Neural cell (in vitro differentiated cells): Measurements from ENCODE around the gene PNPLA2. TPM values are rescaled to one million over a fixed set of nuclear protein-coding genes. Genes with fewer than 3 reads are reported as not detected.

Experiments used
- H2AFZ ChIP-seq: fragments of 200-600, 300-800 bp; sonication (generic), shearing (Covaris generic); 2 replicates; pipeline ENCODE4 v1.6.0; 2014; ENCODE audit warnings: low read depth, mild to moderate bottlenecking, antibody characterized with exemption, low read length, moderate library complexity
- H3F3A ChIP-seq: fragments of 200-600 bp; shearing (Covaris generic); 2 replicates; pipeline ENCODE4 v1.6.1; 2016; ENCODE audit warnings: mild to moderate bottlenecking, moderate library complexity, mixed read lengths, antibody characterized with exemption, low read length; ENCODE audit not compliant: insufficient read depth, poor library complexity, severe bottlenecking
- H3K27ac ChIP-seq: fragments of 200-600, 300-800 bp; sonication (generic), shearing (Covaris generic); 2 replicates; pipeline ENCODE4 v1.5.1; 2014; ENCODE audit warnings: mild to moderate bottlenecking, low read length, moderate library complexity
- H3K27me3 ChIP-seq: fragments of 300-800, 200-600 bp; sonication (generic), shearing (Covaris generic); 2 replicates; pipeline ENCODE4 v1.6.0; 2014; ENCODE audit warnings: mild to moderate bottlenecking, low read depth, low read length, moderate library complexity; ENCODE audit not compliant: insufficient read depth
- H3K36me3 ChIP-seq: fragments of 300-800, 200-600 bp; sonication (generic), shearing (Covaris generic); 2 replicates; pipeline ENCODE4 v1.5.1; 2014; ENCODE audit warnings: mild to moderate bottlenecking, antibody characterized with exemption, low read length, moderate library complexity; ENCODE audit not compliant: insufficient read depth
- H3K4me2 ChIP-seq: fragments of 300-800, 200-600 bp; sonication (generic), shearing (Covaris generic); 2 replicates; pipeline ENCODE4 v1.6.0; 2014; ENCODE audit warnings: mild to moderate bottlenecking, low read length
- H3K4me3 ChIP-seq: fragments of 300-800, 200-600 bp; sonication (generic), shearing (Covaris generic); 2 replicates; pipeline ENCODE4 v1.5.1; 2014; ENCODE audit warnings: mild to moderate bottlenecking, low read length, moderate library complexity
- H3K79me2 ChIP-seq: fragments of 200-600 bp; shearing (Covaris generic); replicated peaks from 2 replicates; pipeline ENCODE4 v1.6.0; 2014; ENCODE audit warnings: mild to moderate bottlenecking, low read length, moderate library complexity; ENCODE audit not compliant: insufficient read depth
- H3K9ac ChIP-seq: fragments of 300-800, 200-600 bp; sonication (generic), shearing (Covaris generic); 2 replicates; pipeline ENCODE4 v1.6.1; 2016; ENCODE audit warnings: mild to moderate bottlenecking, low read length, mixed read lengths
- H3K9me2 ChIP-seq: fragments of 200-600 bp; shearing (Covaris generic); 2 replicates; pipeline ENCODE4 v1.6.1; 2016; ENCODE audit warnings: mild to moderate bottlenecking, low read length, mixed read lengths; ENCODE audit not compliant: insufficient read depth
- H3K9me3 ChIP-seq: fragments of 200-600, 300-800 bp; sonication (generic), shearing (Covaris generic); 2 replicates; pipeline ENCODE4 v1.6.1; 2016; ENCODE audit warnings: mild to moderate bottlenecking, mixed run types, low read length, moderate library complexity, mixed read lengths
- H4K20me1 ChIP-seq: fragments of 200-600 bp; shearing (Covaris generic); 2 replicates; pipeline ENCODE4 v1.6.1; 2016; ENCODE audit warnings: mild to moderate bottlenecking, mixed run types; ENCODE audit not compliant: insufficient read depth
- EP300 ChIP-seq: fragments of 450-650 bp; conservative IDR thresholded peaks from 2 replicates; pipeline ENCODE4 v1.6.1; 2014; ENCODE audit warnings: antibody characterized with exemption, mild to moderate bottlenecking, moderate library complexity; ENCODE audit not compliant: poor library complexity, severe bottlenecking
- EZH2 ChIP-seq: fragments of 200-600, 300-800 bp; shearing (Covaris generic), sonication (generic); IDR thresholded peaks from 2 replicates; pipeline ENCODE4 v1.6.1; 2014; ENCODE audit warnings: antibody characterized with exemption, low read length, borderline replicate concordance, mild to moderate bottlenecking; ENCODE audit not compliant: insufficient read depth, poor library complexity, severe bottlenecking
- MXI1 ChIP-seq: fragments of 450-650 bp; conservative IDR thresholded peaks from 2 replicates; pipeline ENCODE4 v1.6.1; 2014; ENCODE audit warnings: antibody characterized with exemption, mild to moderate bottlenecking; ENCODE audit not compliant: poor library complexity, severe bottlenecking
- POLR2AphosphoS5 ChIP-seq: IDR thresholded peaks from 2 replicates; pipeline ENCODE4 v1.6.1; 2012
- RAD21 ChIP-seq: fragments of 450-650 bp; conservative IDR thresholded peaks from 2 replicates; pipeline ENCODE4 v1.6.1; 2014; ENCODE audit warnings: antibody characterized with exemption, mild to moderate bottlenecking, moderate library complexity
- SMC3 ChIP-seq: fragments of 450-650 bp; conservative IDR thresholded peaks from 2 replicates; pipeline ENCODE4 v1.6.1; 2014; ENCODE audit warnings: antibody characterized with exemption, mild to moderate bottlenecking, moderate library complexity; ENCODE audit not compliant: poor library complexity
- TAF1 ChIP-seq: IDR thresholded peaks from 2 replicates; pipeline ENCODE4 v1.6.1; 2012; ENCODE audit warnings: low read depth
- polyA plus RNA-seq: library from polyadenylated mRNA; depleted of rRNA; stranded (reverse); fragments of >200 nt; gene quantifications from 2 replicates; pipeline ENCODE4 v1.2.3, GENCODE V29; 2014
- TF ChIP-seq, protein P1 (sequence below): fragments of 450-650 bp; IDR thresholded peaks from 2 replicates; pipeline ENCODE4 v1.5.1; 2014; ENCODE audit warnings: antibody characterized with exemption, mild to moderate bottlenecking, moderate library complexity; ENCODE audit not compliant: poor library complexity, severe bottlenecking
- TF ChIP-seq, protein P2 (sequence below): IDR thresholded peaks from 2 replicates; pipeline ENCODE4 v1.6.1; 2012; ENCODE audit warnings: borderline replicate concordance

The PNPLA2 gene
- polyA plus RNA-seq, 1 donor from 2014 or later = 7.8 TPM

DNA sequence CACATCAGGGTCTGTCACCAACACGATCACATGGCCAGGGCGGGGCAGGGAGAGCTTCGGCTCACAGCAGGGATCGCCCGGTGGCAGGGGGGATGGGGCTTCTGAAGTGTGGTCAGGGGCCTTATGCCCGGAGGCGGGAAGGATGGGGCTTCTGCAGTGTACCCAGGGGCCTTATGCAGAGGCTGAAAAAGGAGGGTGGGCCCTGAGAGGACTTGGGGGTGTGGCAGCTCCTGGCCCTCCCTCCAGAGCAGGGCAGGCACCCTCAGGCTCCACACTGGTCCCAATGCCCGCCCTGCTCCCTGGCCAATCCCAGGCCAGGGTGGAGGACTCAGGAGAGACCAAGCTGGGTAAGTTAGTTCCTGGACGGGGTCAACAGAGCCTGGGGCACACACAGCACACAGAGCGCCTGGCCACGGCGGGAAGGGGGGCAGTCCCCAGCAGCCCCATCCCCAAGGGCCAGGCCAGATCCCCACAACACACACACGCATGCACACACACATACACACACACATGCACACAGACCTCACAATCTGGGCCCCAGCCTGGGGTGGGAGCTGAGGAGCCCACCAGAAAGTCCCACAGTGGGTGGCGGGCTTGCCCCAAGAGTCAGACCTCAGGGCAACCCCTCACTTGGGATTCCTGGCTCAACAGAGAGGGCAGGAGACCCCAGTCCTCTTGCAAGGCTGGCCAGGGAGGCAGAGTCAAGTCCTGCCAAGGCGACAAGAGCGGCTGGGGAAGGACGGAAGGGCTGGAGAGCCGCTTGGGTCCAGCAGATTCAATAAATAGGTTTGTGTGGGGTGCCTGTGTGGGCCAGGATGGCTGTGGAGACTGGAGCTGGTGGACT lies 27.8 kb upstream of the PNPLA2 start:
- peaks cover 9% of the 10 kb centered on the region for H3K79me2 ChIP-seq
- H3K36me3 ChIP-seq = no peaks in the 10 kb centered on the region
- no peaks in the 10 kb centered on the region for H4K20me1 ChIP-seq
- no peaks in the 10 kb centered on the region for H3K27me3 ChIP-seq
- no peak overlapping the region for H2AFZ ChIP-seq
- H3K27ac ChIP-seq = no peak overlapping the region
- H3K9ac ChIP-seq = no peak overlapping the region
- no peak overlapping the region for H3K4me2 ChIP-seq
- no peaks in the 10 kb centered on the region for H3F3A ChIP-seq
- no peaks in the 10 kb centered on the region for H3K9me2 ChIP-seq
- no peaks in the 10 kb centered on the region for H3K9me3 ChIP-seq
- TF ChIP-seq EZH2 (no peak), SMC3 (no peak), TAF1 (no peak), RAD21 (no peak), EP300 (no peak), POLR2AphosphoS5 (no peak), MXI1 (no peak)
- TF ChIP-seq, protein P1, sequence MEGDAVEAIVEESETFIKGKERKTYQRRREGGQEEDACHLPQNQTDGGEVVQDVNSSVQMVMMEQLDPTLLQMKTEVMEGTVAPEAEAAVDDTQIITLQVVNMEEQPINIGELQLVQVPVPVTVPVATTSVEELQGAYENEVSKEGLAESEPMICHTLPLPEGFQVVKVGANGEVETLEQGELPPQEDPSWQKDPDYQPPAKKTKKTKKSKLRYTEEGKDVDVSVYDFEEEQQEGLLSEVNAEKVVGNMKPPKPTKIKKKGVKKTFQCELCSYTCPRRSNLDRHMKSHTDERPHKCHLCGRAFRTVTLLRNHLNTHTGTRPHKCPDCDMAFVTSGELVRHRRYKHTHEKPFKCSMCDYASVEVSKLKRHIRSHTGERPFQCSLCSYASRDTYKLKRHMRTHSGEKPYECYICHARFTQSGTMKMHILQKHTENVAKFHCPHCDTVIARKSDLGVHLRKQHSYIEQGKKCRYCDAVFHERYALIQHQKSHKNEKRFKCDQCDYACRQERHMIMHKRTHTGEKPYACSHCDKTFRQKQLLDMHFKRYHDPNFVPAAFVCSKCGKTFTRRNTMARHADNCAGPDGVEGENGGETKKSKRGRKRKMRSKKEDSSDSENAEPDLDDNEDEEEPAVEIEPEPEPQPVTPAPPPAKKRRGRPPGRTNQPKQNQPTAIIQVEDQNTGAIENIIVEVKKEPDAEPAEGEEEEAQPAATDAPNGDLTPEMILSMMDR = no peak
- TF ChIP-seq, protein P2, sequence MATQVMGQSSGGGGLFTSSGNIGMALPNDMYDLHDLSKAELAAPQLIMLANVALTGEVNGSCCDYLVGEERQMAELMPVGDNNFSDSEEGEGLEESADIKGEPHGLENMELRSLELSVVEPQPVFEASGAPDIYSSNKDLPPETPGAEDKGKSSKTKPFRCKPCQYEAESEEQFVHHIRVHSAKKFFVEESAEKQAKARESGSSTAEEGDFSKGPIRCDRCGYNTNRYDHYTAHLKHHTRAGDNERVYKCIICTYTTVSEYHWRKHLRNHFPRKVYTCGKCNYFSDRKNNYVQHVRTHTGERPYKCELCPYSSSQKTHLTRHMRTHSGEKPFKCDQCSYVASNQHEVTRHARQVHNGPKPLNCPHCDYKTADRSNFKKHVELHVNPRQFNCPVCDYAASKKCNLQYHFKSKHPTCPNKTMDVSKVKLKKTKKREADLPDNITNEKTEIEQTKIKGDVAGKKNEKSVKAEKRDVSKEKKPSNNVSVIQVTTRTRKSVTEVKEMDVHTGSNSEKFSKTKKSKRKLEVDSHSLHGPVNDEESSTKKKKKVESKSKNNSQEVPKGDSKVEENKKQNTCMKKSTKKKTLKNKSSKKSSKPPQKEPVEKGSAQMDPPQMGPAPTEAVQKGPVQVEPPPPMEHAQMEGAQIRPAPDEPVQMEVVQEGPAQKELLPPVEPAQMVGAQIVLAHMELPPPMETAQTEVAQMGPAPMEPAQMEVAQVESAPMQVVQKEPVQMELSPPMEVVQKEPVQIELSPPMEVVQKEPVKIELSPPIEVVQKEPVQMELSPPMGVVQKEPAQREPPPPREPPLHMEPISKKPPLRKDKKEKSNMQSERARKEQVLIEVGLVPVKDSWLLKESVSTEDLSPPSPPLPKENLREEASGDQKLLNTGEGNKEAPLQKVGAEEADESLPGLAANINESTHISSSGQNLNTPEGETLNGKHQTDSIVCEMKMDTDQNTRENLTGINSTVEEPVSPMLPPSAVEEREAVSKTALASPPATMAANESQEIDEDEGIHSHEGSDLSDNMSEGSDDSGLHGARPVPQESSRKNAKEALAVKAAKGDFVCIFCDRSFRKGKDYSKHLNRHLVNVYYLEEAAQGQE = no peak
- no peak overlapping the region for H3K4me3 ChIP-seq

DNA sequence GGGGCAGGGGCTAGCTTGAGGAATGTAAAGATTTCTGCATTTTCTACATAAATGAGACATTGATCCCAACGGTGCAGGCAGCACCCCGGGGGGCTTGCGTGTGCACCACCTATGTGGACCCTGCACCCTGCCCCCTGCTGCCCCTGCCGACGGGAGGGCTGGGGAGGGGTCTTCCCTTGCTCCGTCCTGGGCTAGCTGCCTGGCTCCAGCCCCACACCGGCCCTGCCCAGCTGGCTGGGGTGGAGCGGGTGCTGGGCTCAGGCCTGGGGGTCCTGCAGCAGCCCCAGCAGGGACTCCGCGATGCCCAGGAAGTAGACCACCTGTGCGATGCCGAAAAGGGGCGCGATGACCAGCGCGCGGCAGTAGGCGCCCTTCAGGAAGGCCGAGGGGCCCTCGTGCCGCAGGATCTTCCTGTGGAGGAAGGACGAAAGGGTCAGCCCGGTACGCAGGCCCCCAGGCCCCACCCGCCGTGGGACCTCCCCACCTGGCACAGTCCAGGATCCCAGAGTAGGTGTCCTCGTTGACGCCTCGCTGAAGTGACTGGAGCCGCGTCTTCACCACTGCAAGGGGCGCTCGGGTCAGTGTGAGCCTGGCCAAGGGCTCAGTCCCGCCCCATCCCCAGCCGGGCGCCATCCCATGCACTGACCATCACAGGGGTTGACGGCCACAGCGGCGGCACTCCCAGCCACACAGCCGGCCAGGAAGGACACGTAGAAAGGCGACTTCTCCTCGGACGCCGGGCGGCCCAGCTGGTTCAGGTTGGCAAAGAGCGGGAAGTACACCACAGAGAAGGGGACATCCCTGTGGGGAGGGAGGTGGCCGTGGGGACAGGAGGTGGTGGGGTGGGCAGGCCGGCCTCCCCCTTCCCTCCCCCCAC lies 26.8 kb upstream of the PNPLA2 start:
- Histone ChIP-seq H3K79me2 (peaks cover 17% of the 10 kb centered on the region), H3K9me3 (no peaks in the 10 kb centered on the region), H2AFZ (no peak overlapping the region), H3K9me2 (no peaks in the 10 kb centered on the region), H3K9ac (no peak overlapping the region), H3F3A (no peaks in the 10 kb centered on the region), H3K4me3 (no peak overlapping the region), H3K27me3 (no peaks in the 10 kb centered on the region), H4K20me1 (no peaks in the 10 kb centered on the region), H3K36me3 (no peaks in the 10 kb centered on the region), H3K27ac (no peak overlapping the region), H3K4me2 (no peak overlapping the region)
- TF ChIP-seq MXI1 (no peak), TAF1 (no peak)
